ENCODE results near the gene MEGF11. TPM values are rescaled to one million over a fixed set of nuclear protein-coding genes. Genes with fewer than 3 reads are reported as not detected.

The MEGF11 gene
- total and polyA plus RNA-seq, 9 donors: 0.04 to 11.4 (median 0.40) TPM; not detected in 2

GRCh38 chr15:66115568-66116206 is 137.9 kb downstream of the MEGF11 start:
- Histone ChIP-seq H3K4me1 (ENCODE audit: insufficient read depth) (no peaks in the 10 kb centered on the region), H3K4me3 (no peak overlapping the region), H3K27me3 (no peaks in the 10 kb centered on the region), H3K36me3 (no peaks in the 10 kb centered on the region), H3K27ac (no peak overlapping the region), H3K9me3 (no peaks in the 10 kb centered on the region)
- 56 to 60% (median 57%) methylated on average over 18 of the region's 18 CpGs for WGBS, 3 donors
- intact Hi-C loops (cut with DNase I): no loop called here
- no peak for DNase-seq
- TF ChIP-seq POLR2A (IDR thresholded peaks at IDR 0.05) (no peak), EP300 (IDR thresholded peaks at IDR 0.05) (no peak)
- TF ChIP-seq, protein P1, sequence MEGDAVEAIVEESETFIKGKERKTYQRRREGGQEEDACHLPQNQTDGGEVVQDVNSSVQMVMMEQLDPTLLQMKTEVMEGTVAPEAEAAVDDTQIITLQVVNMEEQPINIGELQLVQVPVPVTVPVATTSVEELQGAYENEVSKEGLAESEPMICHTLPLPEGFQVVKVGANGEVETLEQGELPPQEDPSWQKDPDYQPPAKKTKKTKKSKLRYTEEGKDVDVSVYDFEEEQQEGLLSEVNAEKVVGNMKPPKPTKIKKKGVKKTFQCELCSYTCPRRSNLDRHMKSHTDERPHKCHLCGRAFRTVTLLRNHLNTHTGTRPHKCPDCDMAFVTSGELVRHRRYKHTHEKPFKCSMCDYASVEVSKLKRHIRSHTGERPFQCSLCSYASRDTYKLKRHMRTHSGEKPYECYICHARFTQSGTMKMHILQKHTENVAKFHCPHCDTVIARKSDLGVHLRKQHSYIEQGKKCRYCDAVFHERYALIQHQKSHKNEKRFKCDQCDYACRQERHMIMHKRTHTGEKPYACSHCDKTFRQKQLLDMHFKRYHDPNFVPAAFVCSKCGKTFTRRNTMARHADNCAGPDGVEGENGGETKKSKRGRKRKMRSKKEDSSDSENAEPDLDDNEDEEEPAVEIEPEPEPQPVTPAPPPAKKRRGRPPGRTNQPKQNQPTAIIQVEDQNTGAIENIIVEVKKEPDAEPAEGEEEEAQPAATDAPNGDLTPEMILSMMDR (IDR thresholded peaks at IDR 0.05): no peak

GRCh38 chr15:66114863-66115425 is 138.6 kb downstream of the MEGF11 start:
- TF ChIP-seq, protein P1 (IDR thresholded peaks at IDR 0.05): no peak
- H3K27me3 ChIP-seq: no peaks in the 10 kb centered on the region
- no peak overlapping the region for H3K4me3 ChIP-seq
- intact Hi-C loops (cut with DNase I): no loop called here
- DNase-seq: no peak
- H3K9me3 ChIP-seq: no peaks in the 10 kb centered on the region
- no peaks in the 10 kb centered on the region for H3K36me3 ChIP-seq
- WGBS, 3 donors: 89 to 93% (median 91%) methylated on average over 8 of the region's 8 CpGs
- no peak overlapping the region for H3K27ac ChIP-seq
- H3K4me1 ChIP-seq (ENCODE audit: insufficient read depth): no peaks in the 10 kb centered on the region

- no peak overlapping the region for H3K4me3 ChIP-seq
Measured at GRCh38 chr15:66112388-66112787, 141.2 kb downstream of the MEGF11 start.

DNA sequence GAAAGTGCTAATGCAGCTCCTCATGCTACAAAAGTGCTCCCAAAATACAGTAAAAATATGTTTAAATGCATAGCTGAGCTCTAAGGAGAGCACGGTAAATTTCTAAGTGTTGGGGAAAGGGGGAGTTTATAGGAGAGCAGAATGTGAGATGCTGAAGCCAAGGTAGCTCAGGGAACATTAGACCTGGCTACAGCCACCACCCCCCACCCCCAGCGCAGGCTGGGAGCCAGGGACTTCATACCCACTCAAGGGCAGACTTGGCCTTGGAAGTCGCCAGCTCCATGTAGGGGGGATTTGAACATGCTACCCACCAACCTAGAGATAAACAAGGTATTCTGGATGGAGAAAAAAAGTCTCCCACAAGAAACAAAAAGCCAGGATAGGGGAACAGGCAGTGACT is 142.2 kb downstream of the MEGF11 start:
- 71 to 80% (median 71%) methylated on average over 3 of the region's 3 CpGs for WGBS, 3 donors
- H3K27me3 ChIP-seq: no peaks in the 10 kb centered on the region

More at GRCh38 chr15:66112388-66112787, 141.2 kb downstream of the MEGF11 start:
- intact Hi-C loops (cut with DNase I): no loop called here
- H3K4me1 ChIP-seq (ENCODE audit: insufficient read depth): no peaks in the 10 kb centered on the region
- H3K9me3 ChIP-seq: no peaks in the 10 kb centered on the region
- no peak for TF ChIP-seq EP300 (IDR thresholded peaks at IDR 0.05)
- TF ChIP-seq, protein P1 (IDR thresholded peaks at IDR 0.05): no peak
- TF ChIP-seq POLR2A (IDR thresholded peaks at IDR 0.05): no peak
- DNase-seq: no peak
- WGBS, 3 donors: 89 to 94% (median 90%) methylated on average over 1 of the region's 1 CpG
- no peaks in the 10 kb centered on the region for H3K27me3 ChIP-seq
- H3K36me3 ChIP-seq: no peaks in the 10 kb centered on the region
- no peak overlapping the region for H3K27ac ChIP-seq

More for the DNA sequence above, 142.2 kb downstream of the MEGF11 start:
- no peak overlapping the region for H3K27ac ChIP-seq
- no peak for DNase-seq
- intact Hi-C loops (cut with DNase I): no loop called here
- H3K36me3 ChIP-seq: no peaks in the 10 kb centered on the region
- no peak overlapping the region for H3K4me3 ChIP-seq
- TF ChIP-seq, protein P1 (IDR thresholded peaks at IDR 0.05): no peak
- TF ChIP-seq EP300 (IDR thresholded peaks at IDR 0.05) (no peak), POLR2A (IDR thresholded peaks at IDR 0.05) (no peak)
- H3K4me1 ChIP-seq (ENCODE audit: insufficient read depth): no peaks in the 10 kb centered on the region
- no peaks in the 10 kb centered on the region for H3K9me3 ChIP-seq
